ENCODE results near the gene CCDC85B. TPM values are rescaled to one million over a fixed set of nuclear protein-coding genes. Genes with fewer than 3 reads are reported as not detected.
A peak's percentile ranks its signal among the peaks of the same experiment; 100 is the strongest.

The CCDC85B gene
- total RNA-seq, 1 experiment from 2014 or later = 55.3 TPM

DNA sequence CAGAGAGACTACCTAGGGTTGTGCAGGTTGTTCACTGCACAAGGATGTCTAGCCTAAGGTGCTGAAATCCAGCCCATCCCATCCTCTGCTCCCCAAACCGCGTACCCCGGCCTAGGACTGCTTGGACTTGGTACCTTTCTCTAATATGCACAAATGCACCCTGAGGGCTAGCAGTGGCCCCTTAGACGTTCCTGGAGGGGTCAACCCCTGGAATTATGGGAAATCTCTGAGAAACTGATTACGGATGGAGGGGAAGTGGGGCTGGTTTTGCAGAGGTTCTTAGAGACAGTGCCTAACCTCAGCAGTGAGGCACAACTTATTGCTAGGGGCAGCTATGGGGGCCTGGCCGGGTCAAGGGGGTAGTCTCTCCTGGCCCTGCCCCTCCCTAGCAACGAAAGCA is 25.9 kb downstream of the CCDC85B start:
- Mint-ChIP-seq H3K4me1 (peaks cover 23% of the 10 kb centered on the region), H3K27ac (no peak overlapping the region), H3K36me3 (no peaks in the 10 kb centered on the region), H3K4me3 (peak overlapping the region; percentile 50), H3K9me3 (no peaks in the 10 kb centered on the region), H3K27me3 (ENCODE audit: low read depth) (peaks cover 6% of the 10 kb centered on the region)
- TF ChIP-seq, protein P1, sequence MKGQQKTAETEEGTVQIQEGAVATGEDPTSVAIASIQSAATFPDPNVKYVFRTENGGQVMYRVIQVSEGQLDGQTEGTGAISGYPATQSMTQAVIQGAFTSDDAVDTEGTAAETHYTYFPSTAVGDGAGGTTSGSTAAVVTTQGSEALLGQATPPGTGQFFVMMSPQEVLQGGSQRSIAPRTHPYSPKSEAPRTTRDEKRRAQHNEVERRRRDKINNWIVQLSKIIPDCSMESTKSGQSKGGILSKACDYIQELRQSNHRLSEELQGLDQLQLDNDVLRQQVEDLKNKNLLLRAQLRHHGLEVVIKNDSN (CRISPR knock-in tag; IDR thresholded peaks at IDR 0.05) = no peak
- TF ChIP-seq FOXP4 (CRISPR knock-in tag; IDR thresholded peaks at IDR 0.05) = no peak
- TF ChIP-seq, protein P2, sequence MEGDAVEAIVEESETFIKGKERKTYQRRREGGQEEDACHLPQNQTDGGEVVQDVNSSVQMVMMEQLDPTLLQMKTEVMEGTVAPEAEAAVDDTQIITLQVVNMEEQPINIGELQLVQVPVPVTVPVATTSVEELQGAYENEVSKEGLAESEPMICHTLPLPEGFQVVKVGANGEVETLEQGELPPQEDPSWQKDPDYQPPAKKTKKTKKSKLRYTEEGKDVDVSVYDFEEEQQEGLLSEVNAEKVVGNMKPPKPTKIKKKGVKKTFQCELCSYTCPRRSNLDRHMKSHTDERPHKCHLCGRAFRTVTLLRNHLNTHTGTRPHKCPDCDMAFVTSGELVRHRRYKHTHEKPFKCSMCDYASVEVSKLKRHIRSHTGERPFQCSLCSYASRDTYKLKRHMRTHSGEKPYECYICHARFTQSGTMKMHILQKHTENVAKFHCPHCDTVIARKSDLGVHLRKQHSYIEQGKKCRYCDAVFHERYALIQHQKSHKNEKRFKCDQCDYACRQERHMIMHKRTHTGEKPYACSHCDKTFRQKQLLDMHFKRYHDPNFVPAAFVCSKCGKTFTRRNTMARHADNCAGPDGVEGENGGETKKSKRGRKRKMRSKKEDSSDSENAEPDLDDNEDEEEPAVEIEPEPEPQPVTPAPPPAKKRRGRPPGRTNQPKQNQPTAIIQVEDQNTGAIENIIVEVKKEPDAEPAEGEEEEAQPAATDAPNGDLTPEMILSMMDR (IDR thresholded peaks at IDR 0.05) = no peak
- TF ChIP-seq E2F5 (CRISPR knock-in tag; IDR thresholded peaks at IDR 0.05) = no peak
- TF ChIP-seq ZBTB43 (CRISPR knock-in tag; IDR thresholded peaks at IDR 0.05) = no peak
- no peak for TF ChIP-seq KAT7 (CRISPR knock-in tag; IDR thresholded peaks at IDR 0.05; ENCODE audit: borderline replicate concordance)
- no peak for TF ChIP-seq PRRX2 (CRISPR knock-in tag; IDR thresholded peaks at IDR 0.05)
- no peak for TF ChIP-seq MXD4 (CRISPR knock-in tag; IDR thresholded peaks at IDR 0.05; ENCODE audit: borderline replicate concordance)
- TF ChIP-seq TCF7 (CRISPR knock-in tag; IDR thresholded peaks at IDR 0.05; ENCODE audit: low read depth) = no peak
- TF ChIP-seq GTF2I (CRISPR knock-in tag; conservative IDR thresholded peaks at IDR 0.05) = no peak
- no peak for TF ChIP-seq ZNF317 (CRISPR knock-in tag; IDR thresholded peaks at IDR 0.05; ENCODE audit: borderline replicate concordance, low read depth)
- TF ChIP-seq, protein P3, sequence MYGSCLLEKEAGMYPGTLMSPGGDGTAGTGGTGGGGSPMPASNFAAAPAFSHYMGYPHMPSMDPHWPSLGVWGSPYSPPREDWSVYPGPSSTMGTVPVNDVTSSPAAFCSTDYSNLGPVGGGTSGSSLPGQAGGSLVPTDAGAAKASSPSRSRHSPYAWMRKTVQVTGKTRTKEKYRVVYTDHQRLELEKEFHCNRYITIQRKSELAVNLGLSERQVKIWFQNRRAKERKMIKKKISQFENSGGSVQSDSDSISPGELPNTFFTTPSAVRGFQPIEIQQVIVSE (CRISPR knock-in tag; IDR thresholded peaks at IDR 0.05; ENCODE audit: borderline replicate concordance) = no peak
- TF ChIP-seq JUN (CRISPR knock-in tag; IDR thresholded peaks at IDR 0.05) = no peak
- TF ChIP-seq, protein P4, sequence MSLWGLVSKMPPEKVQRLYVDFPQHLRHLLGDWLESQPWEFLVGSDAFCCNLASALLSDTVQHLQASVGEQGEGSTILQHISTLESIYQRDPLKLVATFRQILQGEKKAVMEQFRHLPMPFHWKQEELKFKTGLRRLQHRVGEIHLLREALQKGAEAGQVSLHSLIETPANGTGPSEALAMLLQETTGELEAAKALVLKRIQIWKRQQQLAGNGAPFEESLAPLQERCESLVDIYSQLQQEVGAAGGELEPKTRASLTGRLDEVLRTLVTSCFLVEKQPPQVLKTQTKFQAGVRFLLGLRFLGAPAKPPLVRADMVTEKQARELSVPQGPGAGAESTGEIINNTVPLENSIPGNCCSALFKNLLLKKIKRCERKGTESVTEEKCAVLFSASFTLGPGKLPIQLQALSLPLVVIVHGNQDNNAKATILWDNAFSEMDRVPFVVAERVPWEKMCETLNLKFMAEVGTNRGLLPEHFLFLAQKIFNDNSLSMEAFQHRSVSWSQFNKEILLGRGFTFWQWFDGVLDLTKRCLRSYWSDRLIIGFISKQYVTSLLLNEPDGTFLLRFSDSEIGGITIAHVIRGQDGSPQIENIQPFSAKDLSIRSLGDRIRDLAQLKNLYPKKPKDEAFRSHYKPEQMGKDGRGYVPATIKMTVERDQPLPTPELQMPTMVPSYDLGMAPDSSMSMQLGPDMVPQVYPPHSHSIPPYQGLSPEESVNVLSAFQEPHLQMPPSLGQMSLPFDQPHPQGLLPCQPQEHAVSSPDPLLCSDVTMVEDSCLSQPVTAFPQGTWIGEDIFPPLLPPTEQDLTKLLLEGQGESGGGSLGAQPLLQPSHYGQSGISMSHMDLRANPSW (CRISPR knock-in tag; conservative IDR thresholded peaks at IDR 0.05; ENCODE audit: low read depth) = no peak
- no peak for TF ChIP-seq JAZF1 (CRISPR knock-in tag; IDR thresholded peaks at IDR 0.05)
- DNase-seq (ENCODE audit: low spot score) (no peak), ATAC-seq (no peak)
- ChIA-PET CTCF (interaction anchor here (0.6 to 2.6 kb wide), 3 partner anchors 25 to 246 kb away, joined by 5 to 9 read pairs (median 5); partner anchors contain the start of gene CCDC85B), POLR2A (interaction anchor here (0.6 to 1.1 kb wide), 3 partner anchors 30 to 57 kb away, joined by 3 read pairs; partner anchors contain the start of gene MUS81)
